Measurements from ENCODE around the gene GPBP1.

- TF ChIP-seq CTCF (conservative IDR thresholded peaks at IDR 0.05 in 1 of 2, IDR thresholded peaks at IDR 0.05 in 1 of 2; ENCODE audit: low read depth in 1 of 2, low read length in 2 of 2) (peak in 1 of 2 donors; percentile 16), EZH2 (IDR thresholded peaks at IDR 0.05; ENCODE audit: low read length, missing control alignments) (no peak)
Observed at GRCh38 chr5:57277085-57277484, 103.2 kb downstream of the GPBP1 start.
